ENCODE measurements around the gene MFN2.
"Not testable (repeated sequence)": the region's sequence is repeated elsewhere in the genome, so short reads cannot be mapped to it uniquely, and the experiment has no call there.

The MFN2 gene

DNA sequence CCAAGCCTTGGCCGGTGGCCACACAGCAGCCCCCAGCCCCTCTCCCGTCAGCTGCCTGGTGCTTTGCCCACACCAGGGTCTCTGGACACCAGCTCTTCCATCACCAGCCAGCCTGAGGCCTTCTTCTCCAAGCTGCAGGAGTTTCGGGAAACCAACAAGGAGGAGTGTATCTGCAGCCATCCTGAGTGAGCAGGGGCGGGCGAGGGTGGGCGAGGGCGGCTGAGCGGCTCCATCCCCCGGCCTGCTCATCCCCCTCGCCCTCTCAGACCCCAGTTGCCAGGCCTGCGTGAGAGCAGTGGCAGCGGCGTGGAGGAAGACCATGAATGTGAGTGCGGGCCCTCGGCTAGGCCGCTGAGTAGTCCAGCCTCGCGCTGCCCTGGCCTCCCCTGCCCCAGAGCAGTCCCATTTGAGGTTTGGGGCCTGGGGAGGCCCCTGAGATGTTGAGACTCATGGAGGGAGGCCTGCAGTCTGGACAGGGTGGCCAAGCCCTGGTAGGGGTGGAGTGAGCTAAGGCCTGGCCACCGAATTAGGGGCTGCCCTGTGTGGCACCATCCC is 48.8 kb downstream of the MFN2 start:
- DNase-seq = no peak

DNA sequence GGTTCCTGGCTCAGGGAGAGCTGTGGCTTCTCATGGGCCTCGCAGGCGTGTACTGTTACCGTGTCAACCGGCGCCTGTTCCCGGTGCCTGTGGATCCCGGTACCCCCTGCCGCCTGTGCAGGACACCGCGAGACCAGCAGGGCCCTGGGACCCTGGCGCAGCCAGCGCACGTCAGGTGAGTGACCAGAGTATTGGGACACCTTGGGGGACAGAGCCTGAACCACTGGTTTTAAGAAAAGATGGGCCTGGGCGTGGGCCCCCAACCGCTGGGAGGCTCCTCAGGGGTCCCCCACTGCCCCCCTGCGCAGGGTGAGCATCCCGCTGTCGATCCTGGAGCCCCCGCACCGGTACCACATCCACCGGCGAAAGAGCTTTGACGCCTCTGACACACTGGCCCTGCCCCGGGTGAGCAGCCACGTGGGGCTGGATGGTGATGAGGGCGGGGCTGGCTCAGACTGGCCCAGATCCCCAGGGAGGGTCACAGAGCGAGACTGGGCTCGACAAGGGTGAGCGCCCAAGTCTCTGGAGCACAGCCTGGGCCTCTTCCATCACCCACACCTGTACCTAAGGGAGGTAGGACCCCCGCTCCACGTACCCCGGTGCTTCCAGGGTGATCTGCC is 49.6 kb downstream of the MFN2 start:
- no peak for DNase-seq

- peak in 2 of 6 experiments; percentile 4 to 14 for DNase-seq
Observed at GRCh38 chr1:12031039-12031980, 51.1 kb downstream of the MFN2 start.

DNA sequence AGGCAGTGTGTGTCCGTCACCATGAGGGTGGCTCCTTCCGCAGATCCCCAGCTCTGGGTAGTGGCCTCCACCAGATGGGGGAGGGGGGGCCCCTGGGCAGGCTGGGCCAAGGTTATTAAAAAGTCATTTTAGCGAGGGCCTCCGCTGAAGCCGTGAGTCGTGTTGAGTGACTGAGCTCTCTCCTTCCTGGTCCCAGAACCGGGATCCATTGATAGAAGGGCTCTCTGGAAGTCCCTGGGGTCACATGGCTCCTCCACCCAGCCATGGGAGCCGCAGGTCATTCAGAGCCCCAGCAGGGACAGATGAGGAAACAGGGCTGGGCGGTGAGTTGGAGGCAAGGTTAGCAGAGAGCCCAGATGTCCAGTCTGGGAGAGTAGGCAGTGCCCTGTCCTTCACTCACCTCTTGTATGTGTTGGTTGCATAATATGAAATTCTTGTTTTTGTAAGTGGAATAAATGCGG is 51.9 kb downstream of the MFN2 start:
- DNase-seq = no peak

GRCh38 chr1:12033441-12033840 is 53.2 kb downstream of the MFN2 start:
- DNase-seq = not testable (repeated sequence)

DNA sequence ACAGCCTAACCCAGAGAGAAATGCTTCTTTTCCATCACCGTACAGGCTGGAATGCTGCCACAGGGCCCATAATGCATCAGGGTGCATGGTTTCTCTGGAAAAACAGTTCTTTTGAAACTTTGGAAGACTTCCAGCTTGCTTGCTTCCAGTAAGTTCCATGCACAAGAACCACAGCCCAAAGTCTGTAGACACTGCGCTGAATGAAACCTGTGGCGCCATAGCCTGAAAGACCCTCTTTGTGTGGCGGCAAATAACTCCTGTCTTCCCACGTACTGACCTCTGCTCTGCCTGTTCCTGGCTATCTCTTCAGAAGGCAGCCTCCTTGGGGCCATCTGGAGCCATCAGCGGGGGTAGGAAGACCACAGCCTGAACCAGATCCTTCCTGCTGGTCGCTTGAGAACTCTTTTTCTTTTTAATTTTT is 54.1 kb downstream of the MFN2 start:
- DNase-seq = no peak

- no peak for DNase-seq
Observed at GRCh38 chr1:12035312-12035711, 55.1 kb downstream of the MFN2 start.

- no peak for DNase-seq
Observed at GRCh38 chr1:12037486-12038355, 57.5 kb downstream of the MFN2 start.

GRCh38 chr1:12038356-12039163 is 58.3 kb downstream of the MFN2 start:
- DNase-seq = no peak

- DNase-seq = no peak
Observed at GRCh38 chr1:12039164-12039525, 58.9 kb downstream of the MFN2 start.

GRCh38 chr1:12039824-12040456 is 59.7 kb downstream of the MFN2 start:
- DNase-seq = not testable (repeated sequence)

- DNase-seq = no peak
Observed at GRCh38 chr1:12040457-12041051, 60.3 kb downstream of the MFN2 start.

GRCh38 chr1:12044187-12044877 is 64.1 kb downstream of the MFN2 start:
- not testable (repeated sequence) for DNase-seq

GRCh38 chr1:12046749-12047119 is 66.5 kb downstream of the MFN2 start:
- DNase-seq = no peak

DNA sequence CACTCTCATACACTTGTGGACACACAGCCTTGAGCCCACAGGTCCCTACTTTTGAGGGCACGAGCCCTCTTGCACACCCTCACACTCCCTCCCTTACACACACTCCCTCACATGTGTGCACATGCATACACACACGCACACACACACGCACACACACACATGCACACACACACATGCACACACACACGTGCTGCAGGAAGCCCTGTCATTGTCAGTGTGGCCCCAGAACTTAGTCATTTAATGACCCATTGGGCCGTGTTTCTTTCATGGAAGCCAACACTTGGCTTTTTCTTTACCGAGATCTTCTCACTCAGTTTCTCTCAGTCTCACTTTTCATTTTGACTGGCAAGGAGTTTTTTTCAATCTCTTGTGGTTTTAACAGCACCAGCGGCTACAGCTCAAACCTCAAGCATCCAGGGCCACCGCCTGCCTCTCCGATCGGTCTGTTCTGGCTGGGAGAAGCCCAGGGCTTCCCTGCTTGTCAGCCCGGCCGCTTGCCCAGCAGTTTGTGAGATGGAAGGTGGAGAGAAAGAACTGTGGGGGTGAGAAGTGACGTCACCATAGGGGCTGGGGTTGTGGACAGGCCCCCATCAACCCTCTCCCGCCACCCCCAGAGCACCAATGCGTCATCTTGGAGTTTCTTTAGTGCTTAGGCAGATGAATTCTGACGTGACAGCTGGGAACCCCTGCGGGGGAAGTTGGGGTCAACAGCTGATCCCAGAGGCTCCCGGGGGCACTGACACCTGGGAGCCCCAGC is 67.1 kb downstream of the MFN2 start:
- no peak for DNase-seq

DNA sequence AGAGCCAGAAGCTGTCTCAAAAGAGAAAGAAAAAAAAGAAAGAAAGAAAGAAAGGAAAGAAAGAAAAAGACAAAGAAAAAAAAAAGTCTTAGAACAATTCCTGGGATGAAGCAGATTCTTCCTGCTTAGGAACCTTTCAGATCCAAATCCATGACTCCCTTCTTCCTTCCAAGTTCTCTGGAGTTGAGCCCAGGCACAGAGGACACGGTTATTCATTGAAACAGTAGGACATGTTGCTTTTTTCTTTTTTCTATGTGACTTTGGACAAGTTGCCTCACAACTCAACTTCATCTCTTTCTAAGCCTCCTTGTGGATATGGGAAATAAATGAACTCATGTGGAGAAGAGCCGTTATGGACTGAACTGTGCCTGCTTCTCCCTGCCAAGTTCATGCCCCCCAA is 68.1 kb downstream of the MFN2 start:
- no peak for DNase-seq

DNA sequence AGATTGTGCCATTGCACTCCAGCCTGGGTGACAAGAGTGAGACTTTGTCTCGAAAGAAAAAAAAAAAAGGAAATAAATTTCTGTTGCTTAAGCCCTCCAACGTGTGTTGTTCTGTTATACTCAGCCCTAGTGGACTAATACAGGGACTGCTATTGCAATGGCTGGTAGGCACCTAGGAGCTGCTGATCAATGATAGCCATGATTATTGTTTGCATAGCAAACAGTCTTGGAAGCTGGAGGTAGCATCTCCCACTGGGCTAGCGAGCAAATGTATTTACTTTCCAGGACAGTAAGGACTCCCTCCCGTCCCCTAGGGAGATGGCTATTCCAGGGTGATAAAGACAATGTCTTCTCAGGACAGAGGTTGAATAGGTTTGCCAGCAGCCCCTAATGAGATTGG is 69.4 kb downstream of the MFN2 start:
- no peak for DNase-seq

DNA sequence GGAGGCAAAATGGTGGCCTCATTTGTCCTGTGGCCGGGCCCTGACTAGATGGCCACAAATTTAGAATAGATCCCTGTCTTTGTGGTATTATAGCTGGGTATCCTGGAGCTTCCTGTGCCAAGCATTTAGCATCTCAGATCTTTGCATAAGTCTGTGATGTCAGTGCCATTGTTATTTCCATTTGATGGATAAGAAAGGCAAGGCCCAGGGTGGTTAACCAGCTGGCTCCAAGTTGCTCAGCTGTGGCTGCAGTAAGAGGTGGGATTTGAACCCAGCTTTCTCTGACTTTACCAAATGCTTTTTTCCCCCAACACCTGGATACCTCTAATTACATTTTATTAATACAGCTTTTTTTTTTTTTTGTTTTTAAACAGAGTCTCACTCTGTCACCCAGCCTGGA is 71.1 kb downstream of the MFN2 start:
- DNase-seq = no peak

DNA sequence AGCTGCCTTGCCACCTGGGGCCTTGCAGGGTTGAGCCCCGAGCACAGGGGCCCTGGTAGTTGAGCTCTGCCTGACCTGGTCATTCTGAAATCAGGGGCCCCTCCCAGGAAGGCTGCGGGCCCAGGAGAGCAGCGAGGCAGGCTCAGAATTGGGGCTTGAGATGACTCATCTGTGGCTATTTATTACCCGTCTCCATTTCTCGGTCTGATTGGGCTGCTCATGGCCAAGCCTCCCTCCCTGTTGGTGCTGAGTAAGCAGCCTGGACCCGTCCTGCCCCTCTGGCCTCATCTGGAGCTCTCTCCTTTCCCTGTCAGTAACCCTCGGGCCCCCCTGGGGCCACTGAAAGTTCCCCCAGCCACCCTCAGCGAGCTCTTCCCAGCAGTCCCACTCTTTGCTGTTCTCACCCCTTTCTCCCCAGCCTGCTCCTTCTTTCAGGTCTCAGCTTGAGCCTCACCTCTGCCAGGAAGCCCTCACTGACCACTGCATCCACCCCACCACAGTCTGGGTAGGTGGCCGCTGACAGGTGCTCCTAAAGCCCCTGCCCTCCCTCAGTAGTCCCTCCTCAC is 71.8 kb downstream of the MFN2 start:
- DNase-seq = no peak

All from stimulated activated naive CD4-positive, alpha-beta T cell (primary cell).